T-helper 17 cell (primary cell): ENCODE measurements around the gene NTRK2. TPM values are rescaled to one million over a fixed set of nuclear protein-coding genes. Genes with fewer than 3 reads are reported as not detected.

ENCODE experiments used
- ATAC-seq: fragments of 150-1000 bp; cut with Tn5 transposase; 2 replicates; pipeline ENCODE4 v1.10.0; 2021; ENCODE audit warnings: mild to moderate bottlenecking, moderate library complexity
- DNase-seq, 3 donors: peaks; one replicate each; pipeline versions ENCODE4 v3.0.0 to v3.0.0-alpha.2; 2020 to 2021
- H3K9me3 ChIP-seq: one replicate; pipeline ENCODE4 v1.7.0; 2013; ENCODE audit warnings: low read length, mild to moderate bottlenecking; ENCODE audit not compliant: control insufficient read depth, poor library complexity, severe bottlenecking
- H3K27ac Mint-ChIP-seq: one replicate; pipeline ENCODE4 v1.8.0; 2022; ENCODE audit warnings: mild to moderate bottlenecking, moderate library complexity, mixed read lengths
- H3K27me3 Mint-ChIP-seq: one replicate; pipeline ENCODE4 v1.8.0; 2022; ENCODE audit warnings: mixed read lengths
- H3K36me3 Mint-ChIP-seq: one replicate; pipeline ENCODE4 v1.8.0; 2022; ENCODE audit warnings: low read depth, mixed read lengths
- H3K4me1 Mint-ChIP-seq: one replicate; pipeline ENCODE4 v1.8.0; 2022; ENCODE audit warnings: mild to moderate bottlenecking, mixed read lengths
- H3K4me3 Mint-ChIP-seq: one replicate; pipeline ENCODE4 v1.8.0; 2022; ENCODE audit warnings: mild to moderate bottlenecking, moderate library complexity, mixed read lengths
- total RNA-seq, 4 donors: library from RNA in 2 of 4; stranded (reverse) in 2 of 4; gene quantifications; one replicate each; pipeline ENCODE4 v1.2.3 and lab custom pipeline; 2022 to 2026

The NTRK2 gene
- total RNA-seq, 2 donors from 2014 or later: 1.1 to 1.6 TPM

DNA sequence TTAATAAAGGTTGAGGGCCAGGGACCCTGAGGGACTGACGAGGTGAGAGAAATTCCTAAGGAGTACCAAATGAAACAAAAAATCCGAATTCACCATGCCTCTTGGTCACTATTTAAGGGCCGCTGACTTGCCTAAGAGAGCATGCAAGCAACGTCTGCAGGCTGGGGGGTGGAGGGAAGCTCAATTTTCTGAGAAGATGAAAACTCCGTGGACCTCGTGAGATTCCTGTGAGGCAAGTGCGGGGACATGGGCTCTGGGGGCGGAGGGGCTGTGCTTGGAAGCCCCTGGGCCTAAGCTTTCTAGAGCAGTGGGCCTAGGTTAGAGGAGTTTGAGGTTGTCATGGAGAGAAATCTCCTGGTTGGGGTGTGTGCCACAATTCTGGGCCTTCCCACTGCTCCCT lies 27.5 kb downstream of the NTRK2 start:
- no peaks in the 10 kb centered on the region for H3K9me3 ChIP-seq
- no peak overlapping the region for H3K4me3 Mint-ChIP-seq
- H3K4me1 Mint-ChIP-seq: peaks cover 11% of the 10 kb centered on the region
- no peak for ATAC-seq
- no peak for DNase-seq
- no peaks in the 10 kb centered on the region for H3K27me3 Mint-ChIP-seq
- no peak overlapping the region for H3K27ac Mint-ChIP-seq
- H3K36me3 Mint-ChIP-seq: no peaks in the 10 kb centered on the region

DNA sequence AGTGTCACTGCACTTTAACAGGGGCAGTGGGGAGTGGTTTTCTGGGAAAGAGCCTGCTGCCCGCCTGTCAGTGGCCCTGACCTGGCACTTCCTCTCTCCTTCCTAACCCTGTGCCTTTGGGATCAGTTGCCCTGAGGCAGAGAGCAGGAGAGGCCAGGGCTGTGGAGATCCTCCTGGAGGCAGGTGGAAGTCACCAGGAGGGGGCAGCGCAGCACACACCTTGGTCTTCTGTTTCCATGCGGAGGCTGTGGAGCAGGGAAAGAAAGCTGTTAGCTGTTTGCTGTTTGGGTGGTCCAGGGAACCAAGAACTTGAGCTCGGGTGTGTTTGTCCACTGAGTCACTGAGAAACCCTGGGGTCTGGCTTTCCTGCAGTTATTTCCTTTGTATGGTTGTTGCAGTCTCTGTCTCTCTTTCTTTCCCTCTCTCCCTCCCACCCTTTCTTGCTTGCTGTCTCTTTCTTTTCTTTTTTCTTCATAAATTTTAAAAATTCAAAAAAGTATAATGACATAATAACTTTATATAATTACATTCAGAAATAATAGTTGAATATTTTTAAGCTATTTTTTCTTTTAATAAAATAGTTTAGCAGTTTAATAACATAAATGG lies 28.1 kb downstream of the NTRK2 start:
- no peaks in the 10 kb centered on the region for H3K27me3 Mint-ChIP-seq
- ATAC-seq (peak; percentile 69), DNase-seq (peak; percentile 35 to 38 (median 38))
- peaks cover 11% of the 10 kb centered on the region for H3K4me1 Mint-ChIP-seq
- no peak overlapping the region for H3K4me3 Mint-ChIP-seq
- H3K9me3 ChIP-seq: no peaks in the 10 kb centered on the region
- no peaks in the 10 kb centered on the region for H3K36me3 Mint-ChIP-seq
- no peak overlapping the region for H3K27ac Mint-ChIP-seq

DNA sequence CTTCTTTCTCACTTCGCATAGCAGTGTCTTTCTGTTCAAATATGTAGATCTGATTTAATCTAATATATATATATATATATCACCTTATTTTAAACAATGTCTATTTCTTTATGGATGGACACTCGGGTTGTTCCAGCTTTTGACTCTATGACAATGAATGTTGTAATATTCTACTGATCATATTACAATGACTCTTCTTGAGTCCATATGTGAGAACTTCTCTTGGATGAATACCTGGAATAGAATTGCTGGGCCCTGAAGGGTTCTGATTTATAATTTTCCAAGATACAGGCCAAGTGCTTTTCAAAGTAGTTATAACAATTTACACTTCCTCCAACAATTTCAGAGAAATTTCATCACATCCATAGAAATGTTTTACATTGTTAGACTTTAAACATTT lies 28.8 kb downstream of the NTRK2 start:
- H3K4me1 Mint-ChIP-seq: peaks cover 11% of the 10 kb centered on the region
- no peak for DNase-seq
- H3K27me3 Mint-ChIP-seq: no peaks in the 10 kb centered on the region
- no peak for ATAC-seq
- H3K9me3 ChIP-seq: no peaks in the 10 kb centered on the region
- H3K36me3 Mint-ChIP-seq: no peaks in the 10 kb centered on the region
- no peak overlapping the region for H3K27ac Mint-ChIP-seq
- H3K4me3 Mint-ChIP-seq: no peak overlapping the region

- DNase-seq (no peak), ATAC-seq (no peak)
- no peak overlapping the region for H3K4me3 Mint-ChIP-seq
- H3K4me1 Mint-ChIP-seq: peaks cover 2% of the 10 kb centered on the region
- H3K9me3 ChIP-seq: no peaks in the 10 kb centered on the region
- H3K27ac Mint-ChIP-seq: no peak overlapping the region
- H3K27me3 Mint-ChIP-seq: no peaks in the 10 kb centered on the region
- no peaks in the 10 kb centered on the region for H3K36me3 Mint-ChIP-seq
These were observed 30.5 kb downstream of the NTRK2 start for GRCh38 chr9:84699984-84700383.

DNA sequence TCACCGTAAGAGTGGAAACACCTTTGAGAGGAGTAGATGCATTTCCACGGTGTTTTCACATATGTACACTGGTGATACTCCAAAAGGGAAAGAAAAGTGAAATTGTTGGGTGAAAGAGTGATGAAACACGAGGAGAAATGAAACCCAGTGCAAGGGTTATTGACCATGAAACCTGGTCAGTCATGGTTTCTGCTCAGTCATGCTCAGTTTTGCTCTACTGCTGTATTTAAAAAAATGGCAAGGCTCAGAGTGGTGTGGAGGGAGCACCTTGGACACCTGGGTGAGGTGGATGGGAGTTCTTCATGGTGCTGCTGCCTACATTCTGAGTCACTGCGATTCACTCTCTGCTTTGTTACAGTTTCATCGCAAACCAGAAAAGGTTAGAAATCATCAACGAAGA lies 32.3 kb downstream of the NTRK2 start:
- no peak for ATAC-seq

DNA sequence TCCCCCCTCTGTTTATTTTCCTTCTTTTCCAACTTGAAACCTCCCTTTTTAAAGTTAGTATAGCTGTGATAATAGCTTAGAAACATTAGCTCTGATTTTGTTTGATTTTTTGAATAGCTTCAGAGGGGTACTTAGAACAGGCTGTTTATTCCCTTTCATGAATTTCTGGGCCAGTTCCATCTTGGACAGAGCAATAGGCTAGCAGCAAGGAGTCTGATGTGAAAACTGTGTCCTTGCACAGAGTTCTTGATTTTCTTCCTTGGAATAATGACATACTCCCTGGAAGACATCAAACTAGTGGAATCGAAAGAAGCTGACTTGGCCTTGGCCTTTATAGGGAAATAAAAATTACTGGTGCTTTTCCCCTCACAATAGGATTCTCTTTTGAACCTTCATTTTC lies 32.9 kb downstream of the NTRK2 start:
- ATAC-seq: no peak
- Mint-ChIP-seq H3K27me3 (no peaks in the 10 kb centered on the region), H3K27ac (no peak overlapping the region), H3K36me3 (peaks cover 2% of the 10 kb centered on the region), H3K4me3 (no peak overlapping the region), H3K4me1 (peaks cover 2% of the 10 kb centered on the region)
- no peak for DNase-seq
- H3K9me3 ChIP-seq: no peaks in the 10 kb centered on the region

More for the DNA sequence above, 32.3 kb downstream of the NTRK2 start:
- peaks cover 2% of the 10 kb centered on the region for H3K36me3 Mint-ChIP-seq
- no peak overlapping the region for H3K4me3 Mint-ChIP-seq
- no peaks in the 10 kb centered on the region for H3K27me3 Mint-ChIP-seq
- no peak for DNase-seq
- H3K27ac Mint-ChIP-seq: no peak overlapping the region
- no peaks in the 10 kb centered on the region for H3K9me3 ChIP-seq
- peaks cover 2% of the 10 kb centered on the region for H3K4me1 Mint-ChIP-seq

GRCh38 chr9:84703793-84704192 lies 34.3 kb downstream of the NTRK2 start:
- Mint-ChIP-seq H3K4me1 (peaks cover 7% of the 10 kb centered on the region), H3K36me3 (peaks cover 2% of the 10 kb centered on the region), H3K4me3 (no peak overlapping the region), H3K27me3 (no peaks in the 10 kb centered on the region), H3K27ac (no peak overlapping the region)
- ATAC-seq: no peak
- DNase-seq: no peak
- H3K9me3 ChIP-seq: no peaks in the 10 kb centered on the region

DNA sequence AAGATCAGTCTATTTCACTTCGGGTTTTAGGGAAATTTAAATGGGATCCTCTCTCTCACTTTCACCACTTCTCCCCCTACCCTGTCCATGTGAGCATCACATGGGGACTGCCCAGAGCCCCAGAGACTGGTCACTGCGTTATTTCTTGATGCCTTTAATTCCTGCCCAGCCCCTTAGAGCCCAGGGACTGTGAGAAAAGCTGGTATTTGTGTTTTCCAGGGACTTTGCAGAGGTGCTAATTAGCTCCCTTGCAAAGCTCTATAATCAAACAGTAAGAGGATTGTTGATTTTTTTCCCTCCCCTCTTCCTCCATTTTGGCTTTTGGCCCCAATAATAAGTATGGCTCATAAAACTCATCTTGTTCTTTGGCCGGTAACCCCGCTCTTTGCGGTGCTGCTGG lies 35.6 kb downstream of the NTRK2 start:
- no peaks in the 10 kb centered on the region for H3K27me3 Mint-ChIP-seq
- no peak for ATAC-seq
- H3K4me1 Mint-ChIP-seq: peaks cover 19% of the 10 kb centered on the region
- H3K27ac Mint-ChIP-seq: no peak overlapping the region
- H3K36me3 Mint-ChIP-seq: peaks cover 2% of the 10 kb centered on the region
- H3K4me3 Mint-ChIP-seq: no peak overlapping the region
- H3K9me3 ChIP-seq: no peaks in the 10 kb centered on the region
- DNase-seq: no peak

- no peak for ATAC-seq
- no peaks in the 10 kb centered on the region for H3K27me3 Mint-ChIP-seq
- no peak overlapping the region for H3K27ac Mint-ChIP-seq
- peaks cover 2% of the 10 kb centered on the region for H3K36me3 Mint-ChIP-seq
- H3K4me1 Mint-ChIP-seq: peaks cover 28% of the 10 kb centered on the region
- no peak for DNase-seq
- no peaks in the 10 kb centered on the region for H3K9me3 ChIP-seq
- no peak overlapping the region for H3K4me3 Mint-ChIP-seq
These were observed 38.9 kb downstream of the NTRK2 start for GRCh38 chr9:84708400-84708799.

GRCh38 chr9:84709056-84709455 lies 39.5 kb downstream of the NTRK2 start:
- ATAC-seq (no peak), DNase-seq (no peak)
- no peaks in the 10 kb centered on the region for H3K27me3 Mint-ChIP-seq
- peaks cover 29% of the 10 kb centered on the region for H3K4me1 Mint-ChIP-seq
- no peaks in the 10 kb centered on the region for H3K9me3 ChIP-seq
- H3K36me3 Mint-ChIP-seq: peaks cover 2% of the 10 kb centered on the region
- peak overlapping the region; percentile 82 for H3K4me3 Mint-ChIP-seq
- H3K27ac Mint-ChIP-seq: no peak overlapping the region

DNA sequence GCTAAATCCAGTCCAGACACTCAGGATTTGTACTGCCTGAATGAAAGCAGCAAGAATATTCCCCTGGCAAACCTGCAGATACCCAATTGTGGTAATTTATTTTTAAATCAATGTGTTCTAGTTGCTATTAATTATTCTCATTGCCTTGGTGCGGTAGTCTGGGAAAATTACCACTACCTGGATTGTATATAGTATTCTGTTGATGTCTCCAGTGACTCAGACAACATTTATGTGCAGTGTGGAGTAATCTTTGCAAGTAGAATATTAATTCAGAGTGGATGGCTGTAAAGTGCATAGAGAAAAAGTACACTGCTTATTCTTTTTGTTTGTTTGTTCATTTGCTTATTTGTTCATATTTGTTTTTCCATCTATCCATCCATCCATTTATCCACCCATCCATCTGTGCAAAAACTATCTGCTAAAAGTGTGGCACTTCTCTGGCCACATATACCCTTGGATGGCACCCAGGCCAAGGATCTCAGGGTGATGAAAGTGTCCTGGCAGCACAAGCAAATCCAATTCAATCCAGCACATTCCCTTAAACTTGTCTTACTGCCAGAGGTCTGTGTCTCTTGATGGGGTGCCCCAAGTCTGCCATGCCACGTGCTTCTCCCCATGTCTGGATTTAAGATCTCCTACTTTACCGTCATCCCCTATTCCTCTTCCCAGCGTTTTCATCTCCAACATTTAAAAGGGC lies 41.3 kb downstream of the NTRK2 start:
- ATAC-seq: no peak
- H3K4me3 Mint-ChIP-seq: no peak overlapping the region
- no peaks in the 10 kb centered on the region for H3K9me3 ChIP-seq
- H3K36me3 Mint-ChIP-seq: peaks cover 2% of the 10 kb centered on the region
- no peak for DNase-seq
- peak overlapping the region; percentile 14 for H3K27ac Mint-ChIP-seq
- H3K4me1 Mint-ChIP-seq: peaks cover 29% of the 10 kb centered on the region
- no peaks in the 10 kb centered on the region for H3K27me3 Mint-ChIP-seq

GRCh38 chr9:84711398-84711777 lies 41.9 kb downstream of the NTRK2 start:
- Mint-ChIP-seq H3K4me3 (no peak overlapping the region), H3K4me1 (peaks cover 29% of the 10 kb centered on the region), H3K27me3 (no peaks in the 10 kb centered on the region), H3K36me3 (no peaks in the 10 kb centered on the region), H3K27ac (peak overlapping the region; percentile 14)
- no peak for DNase-seq
- no peaks in the 10 kb centered on the region for H3K9me3 ChIP-seq
- ATAC-seq: no peak

DNA sequence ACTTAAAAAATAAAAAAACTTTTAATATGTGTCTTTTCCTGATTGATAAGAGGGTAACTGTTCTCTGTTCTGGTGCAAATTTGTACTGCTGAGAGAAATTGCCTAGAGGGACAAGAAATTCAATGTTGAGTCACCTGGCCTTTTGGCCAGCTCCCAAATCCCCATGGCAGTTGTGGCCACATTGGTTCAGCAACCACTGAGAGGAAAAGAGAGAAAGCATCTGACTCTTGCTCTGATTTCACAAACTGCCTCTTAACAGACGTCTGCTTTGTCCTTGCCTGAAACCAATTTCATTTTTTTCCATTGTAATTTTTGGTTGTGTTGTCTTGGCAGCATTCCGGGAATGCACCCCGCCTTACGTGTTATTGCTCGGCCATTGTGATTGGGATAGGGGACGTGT lies 42.4 kb downstream of the NTRK2 start:
- Mint-ChIP-seq H3K4me1 (peaks cover 29% of the 10 kb centered on the region), H3K27me3 (no peaks in the 10 kb centered on the region), H3K4me3 (no peak overlapping the region), H3K27ac (no peak overlapping the region), H3K36me3 (no peaks in the 10 kb centered on the region)
- no peaks in the 10 kb centered on the region for H3K9me3 ChIP-seq
- DNase-seq (no peak), ATAC-seq (no peak)

DNA sequence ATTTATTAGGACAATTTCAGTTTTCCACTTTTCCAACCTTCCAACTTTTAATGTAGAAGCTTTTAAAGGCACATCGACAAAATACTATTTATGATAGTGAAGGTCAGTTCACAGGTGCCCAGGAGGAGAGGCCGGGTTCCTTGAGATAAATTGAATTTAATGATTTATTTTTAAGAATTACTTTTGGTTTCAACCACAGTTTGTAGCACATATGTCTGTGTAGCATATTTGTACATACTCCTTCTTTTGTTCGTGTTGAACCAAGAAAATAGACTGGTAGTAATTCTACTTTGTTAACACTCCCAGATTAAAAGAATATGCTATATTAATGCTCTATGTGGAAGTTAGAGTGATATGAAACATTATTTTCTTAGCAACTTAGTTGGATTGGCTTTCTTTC lies 46.7 kb downstream of the NTRK2 start:
- H3K27ac Mint-ChIP-seq: no peak overlapping the region
- no peak for DNase-seq
- no peak overlapping the region for H3K4me3 Mint-ChIP-seq
- peaks cover 5% of the 10 kb centered on the region for H3K4me1 Mint-ChIP-seq
- H3K36me3 Mint-ChIP-seq: peaks cover 4% of the 10 kb centered on the region
- H3K27me3 Mint-ChIP-seq: no peaks in the 10 kb centered on the region
- H3K9me3 ChIP-seq: no peaks in the 10 kb centered on the region
- ATAC-seq: no peak
